Spinal cord (tissue), 10 donors: Measurements from ENCODE around the gene COLEC12. TPM values are rescaled to one million over a fixed set of nuclear protein-coding genes. Genes with fewer than 3 reads are reported as not detected.
A peak's percentile ranks its signal among the peaks of the same experiment; 100 is the strongest.
"Not testable (repeated sequence)": the region's sequence is repeated elsewhere in the genome, so short reads cannot be mapped to it uniquely, and the experiment has no call there.

Experiments
- DNase-seq, 6 donors: peaks; one replicate each; pipeline versions ENCODE4 v3.0.0 to v3.0.0-alpha.2; 2013 to 2015; ENCODE audit warnings: low spot score in 6 of 6, low read depth in 4 of 6
- H3K27ac ChIP-seq: one replicate; pipeline ENCODE4 v1.5.1; 2013; ENCODE audit warnings: low read depth, low read length, control low read depth
- H3K27me3 ChIP-seq: one replicate; pipeline ENCODE4 v1.6.1; 2013; ENCODE audit warnings: low read length; ENCODE audit not compliant: control insufficient read depth, insufficient read depth
- H3K36me3 ChIP-seq: one replicate; pipeline ENCODE4 v1.6.1; 2013; ENCODE audit warnings: low read length; ENCODE audit not compliant: control insufficient read depth, insufficient read depth
- H3K4me1 ChIP-seq: one replicate; pipeline ENCODE4 v1.6.1; 2013; ENCODE audit warnings: low read length; ENCODE audit not compliant: control insufficient read depth, insufficient read depth
- H3K4me3 ChIP-seq: one replicate; pipeline ENCODE4 v1.5.1; 2013; ENCODE audit warnings: low read depth, low read length, control low read depth
- H3K9me3 ChIP-seq: one replicate; pipeline ENCODE4 v1.6.1; 2013; ENCODE audit warnings: low read length; ENCODE audit not compliant: control insufficient read depth, insufficient read depth
- WGBS: methylation state at CpG from one replicate; pipeline ENCODE4 v1.1.5; 2013; ENCODE audit warnings: missing lambda C conversion rate; ENCODE audit not compliant: insufficient coverage; 5-methylcytosine and 5-hydroxymethylcytosine counted together
- polyA plus RNA-seq, 2 donors: library from polyadenylated mRNA; unstranded; fragments of 120-200 nt; gene quantifications; one replicate each; pipeline ENCODE4 v1.2.1, GENCODE V29; 2013; ENCODE audit not compliant: insufficient read length in 2 of 2
- total RNA-seq, 2 donors: library from RNA; depleted of rRNA in 1 of 2; stranded (reverse); fragments of 120-200 nt in 1 of 2; fragments of >200 nt in 1 of 2; gene quantifications; one replicate each; pipeline versions ENCODE4 v1.2.3 to v1.2.4, GENCODE V29; 2013 to 2014
- donor health status: healthy.

Gene COLEC12
- total and polyA plus RNA-seq, 4 donors: 19.2 to 282 (median 57.4) TPM

DNA sequence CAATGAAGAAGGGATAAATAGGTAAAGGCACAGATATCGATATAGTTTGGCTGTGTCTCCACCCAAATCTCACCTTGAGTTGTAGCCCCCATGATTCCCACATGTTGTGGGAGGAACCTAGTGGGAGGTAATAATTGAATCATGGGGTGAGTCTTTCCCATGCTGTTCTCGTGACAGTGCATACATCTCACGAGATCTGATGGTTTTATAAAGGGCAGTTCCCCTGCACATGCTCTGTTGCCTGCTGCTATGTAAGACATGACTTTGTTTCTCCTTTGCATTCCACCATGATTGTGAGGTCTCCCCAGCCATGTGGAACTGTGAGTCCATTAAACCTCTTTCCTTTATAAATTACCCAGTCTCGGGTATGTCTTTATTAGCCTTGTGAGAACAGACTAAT, 192.4 kb downstream of the COLEC12 start:
- not testable (repeated sequence) for H3K27me3 ChIP-seq, H3K27ac ChIP-seq, DNase-seq, H3K36me3 ChIP-seq, H3K9me3 ChIP-seq, H3K4me3 ChIP-seq
- peaks cover 11% of the 10 kb centered on the region for H3K4me1 ChIP-seq
- WGBS: 100% methylated on average over 1 of the region's 4 CpGs

DNA sequence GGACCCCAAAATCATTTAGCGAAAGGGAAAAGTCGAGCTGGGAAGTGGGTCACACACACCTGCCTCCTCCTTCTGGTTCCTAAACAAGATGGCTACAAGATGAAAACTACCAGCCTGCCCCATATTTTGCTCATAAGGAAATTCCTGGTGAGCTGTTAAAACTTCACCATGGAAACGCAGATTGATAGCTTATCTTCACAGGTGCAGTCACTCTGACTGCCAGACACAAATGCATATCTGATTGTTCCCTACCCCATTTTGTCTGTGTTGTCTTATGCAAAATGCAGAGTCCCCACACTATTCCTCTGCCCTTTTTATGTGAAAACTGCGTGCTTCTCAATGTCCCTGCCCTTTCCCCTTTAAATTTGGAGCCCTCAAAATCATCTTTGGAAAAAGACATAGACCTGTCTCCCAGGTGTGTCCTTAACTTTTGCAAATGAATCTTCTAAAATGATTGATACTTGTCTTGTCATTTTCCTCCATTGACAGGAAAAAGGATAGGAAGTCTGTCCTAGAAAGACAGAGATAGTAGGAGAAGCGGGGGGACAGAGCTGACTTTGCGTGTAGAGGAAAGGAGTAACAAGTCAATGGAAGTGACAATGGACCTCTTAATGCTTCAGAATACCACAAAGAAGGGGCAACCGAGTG, 193.8 kb downstream of the COLEC12 start:
- no peak overlapping the region for H3K4me3 ChIP-seq

DNA sequence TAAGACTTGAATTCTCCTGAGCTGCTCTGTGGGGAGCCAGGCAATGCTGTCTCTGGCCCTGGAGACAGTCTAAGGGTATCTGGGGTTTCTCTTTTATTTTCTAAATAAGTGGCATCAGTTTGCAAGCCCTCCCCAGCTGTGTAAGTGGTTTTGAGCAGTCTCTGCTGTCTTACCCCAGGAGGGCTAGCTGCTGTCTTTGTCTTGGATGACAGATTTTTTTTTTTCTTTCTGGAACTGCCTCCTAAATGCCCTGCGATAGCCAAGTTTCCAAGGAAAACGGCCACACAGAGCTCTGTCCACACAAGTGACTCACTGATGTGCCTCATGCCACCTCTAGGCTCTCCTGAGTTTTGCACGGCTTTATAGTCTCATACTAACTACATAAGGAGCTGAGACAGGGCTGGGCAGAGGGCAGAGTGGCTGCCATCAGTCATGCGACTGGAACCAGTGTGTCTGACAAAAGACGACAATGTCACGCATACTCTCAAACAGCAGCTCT, 195.4 kb downstream of the COLEC12 start:
- H3K4me3 ChIP-seq: no peak overlapping the region
- peaks cover 2% of the 10 kb centered on the region for H3K27me3 ChIP-seq
- H3K27ac ChIP-seq: peak overlapping the region; percentile 19
- no peaks in the 10 kb centered on the region for H3K9me3 ChIP-seq
- 36% methylated on average over 5 of the region's 6 CpGs for WGBS
- peaks cover 11% of the 10 kb centered on the region for H3K4me1 ChIP-seq
- H3K36me3 ChIP-seq: no peaks in the 10 kb centered on the region
- peak in 3 of 6 donors; percentile 15 to 56 (median 49) for DNase-seq

More for the DNA sequence above, 193.8 kb downstream of the COLEC12 start:
- H3K27ac ChIP-seq: no peak overlapping the region
- no peaks in the 10 kb centered on the region for H3K9me3 ChIP-seq
- no peaks in the 10 kb centered on the region for H3K36me3 ChIP-seq
- DNase-seq: peak in 1 of 6 donors; percentile 61
- 94% methylated on average over 4 of the region's 7 CpGs for WGBS
- peaks cover 11% of the 10 kb centered on the region for H3K4me1 ChIP-seq
- H3K27me3 ChIP-seq: peaks cover 2% of the 10 kb centered on the region

DNA sequence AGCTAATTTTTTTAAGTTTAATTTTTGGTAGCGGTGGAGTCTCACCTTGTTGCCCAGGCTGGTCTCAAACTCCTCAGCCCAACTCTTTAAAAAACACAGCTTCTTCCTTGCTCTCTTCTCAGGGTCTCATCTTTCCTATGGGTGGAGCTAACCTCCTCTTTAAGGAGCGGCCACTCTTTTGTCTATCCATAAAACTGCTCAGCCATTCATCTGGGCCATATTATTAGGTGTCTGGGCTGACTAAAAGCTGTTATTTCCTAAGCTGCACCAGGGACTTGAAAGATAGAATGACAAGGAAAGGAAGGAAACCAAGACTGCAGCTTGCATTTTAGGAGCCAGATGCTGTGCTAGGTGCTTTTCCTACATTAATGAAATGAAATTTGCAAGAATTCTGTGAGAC, 196.9 kb downstream of the COLEC12 start:
- Histone ChIP-seq H3K27me3 (peaks cover 2% of the 10 kb centered on the region), H3K36me3 (no peaks in the 10 kb centered on the region), H3K4me1 (peaks cover 11% of the 10 kb centered on the region), H3K27ac (no peak overlapping the region), H3K4me3 (no peak overlapping the region), H3K9me3 (no peaks in the 10 kb centered on the region)
- WGBS: no CpG with 5 or more reads among the region's 2 CpGs
- no peak for DNase-seq

DNA sequence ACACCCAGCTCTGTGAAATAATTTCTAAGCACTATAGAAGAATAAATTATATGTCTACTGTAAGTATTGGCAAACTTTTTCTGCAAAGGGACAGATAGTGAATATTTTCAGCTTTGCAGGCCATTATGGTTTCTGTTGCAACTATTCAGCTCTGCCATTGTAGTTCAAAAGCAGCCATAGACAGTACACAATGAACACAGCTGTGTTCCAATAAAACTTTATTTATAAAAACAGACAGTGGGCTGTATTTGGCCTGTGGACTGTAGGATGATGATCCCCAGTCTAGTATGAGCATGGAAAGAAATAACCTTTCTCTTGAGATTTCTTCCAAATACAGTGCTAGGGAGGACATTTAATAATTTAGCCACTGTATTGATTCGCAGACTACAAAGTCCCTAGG, 197.5 kb downstream of the COLEC12 start:
- Histone ChIP-seq H3K36me3 (no peaks in the 10 kb centered on the region), H3K27me3 (peaks cover 2% of the 10 kb centered on the region), H3K4me1 (peaks cover 11% of the 10 kb centered on the region), H3K4me3 (no peak overlapping the region), H3K9me3 (no peaks in the 10 kb centered on the region), H3K27ac (no peak overlapping the region)
- no peak for DNase-seq
- no CpG with 5 or more reads among the region's 1 CpG for WGBS

DNA sequence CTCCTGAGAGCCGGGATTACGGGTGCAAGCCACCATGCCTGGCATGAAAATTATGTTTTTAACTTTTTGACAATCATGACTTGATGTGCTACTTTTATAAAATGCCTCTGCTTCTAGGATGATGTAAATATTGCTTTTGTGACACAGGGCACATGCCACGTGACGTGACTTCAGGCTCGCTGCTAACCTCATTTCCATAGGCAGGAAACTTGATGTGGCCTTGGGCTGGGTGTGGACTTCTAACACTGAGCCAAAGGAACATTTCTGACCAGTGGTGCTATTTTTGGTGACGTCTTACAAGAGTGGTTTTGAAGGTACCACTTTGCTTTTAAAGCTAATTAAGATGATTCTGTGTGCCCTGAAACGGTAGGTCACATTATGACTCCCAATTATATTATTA, 198.4 kb downstream of the COLEC12 start:
- no peak for DNase-seq
- Histone ChIP-seq H3K9me3 (no peaks in the 10 kb centered on the region), H3K27me3 (peaks cover 2% of the 10 kb centered on the region), H3K27ac (no peak overlapping the region), H3K4me1 (peaks cover 11% of the 10 kb centered on the region), H3K4me3 (no peak overlapping the region), H3K36me3 (no peaks in the 10 kb centered on the region)
- WGBS: no CpG with 5 or more reads among the region's 7 CpGs

DNA sequence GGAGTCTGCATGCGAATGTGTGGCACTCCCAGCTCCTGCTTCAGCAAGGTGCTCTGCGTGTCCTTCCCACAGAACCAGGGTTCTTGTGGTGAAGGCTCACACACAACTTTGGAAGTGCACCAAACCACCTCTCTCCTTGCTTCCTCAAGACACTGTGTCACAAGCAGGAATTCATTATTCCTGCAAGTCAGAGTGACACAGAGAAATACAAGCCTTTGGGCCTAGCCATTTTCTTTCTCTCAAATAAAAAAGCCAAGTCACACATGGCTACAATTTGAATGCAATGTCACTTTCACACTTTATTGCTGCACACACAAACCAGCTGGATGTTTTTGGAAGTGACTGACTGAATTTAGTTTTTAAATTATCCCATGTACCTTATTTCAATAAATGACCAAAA, 202.6 kb downstream of the COLEC12 start:
- Histone ChIP-seq H3K4me3 (no peak overlapping the region), H3K27ac (no peak overlapping the region), H3K27me3 (no peaks in the 10 kb centered on the region), H3K4me1 (peaks cover 5% of the 10 kb centered on the region), H3K9me3 (no peaks in the 10 kb centered on the region), H3K36me3 (no peaks in the 10 kb centered on the region)
- no peak for DNase-seq
- 95% methylated on average over 2 of the region's 2 CpGs for WGBS

DNA sequence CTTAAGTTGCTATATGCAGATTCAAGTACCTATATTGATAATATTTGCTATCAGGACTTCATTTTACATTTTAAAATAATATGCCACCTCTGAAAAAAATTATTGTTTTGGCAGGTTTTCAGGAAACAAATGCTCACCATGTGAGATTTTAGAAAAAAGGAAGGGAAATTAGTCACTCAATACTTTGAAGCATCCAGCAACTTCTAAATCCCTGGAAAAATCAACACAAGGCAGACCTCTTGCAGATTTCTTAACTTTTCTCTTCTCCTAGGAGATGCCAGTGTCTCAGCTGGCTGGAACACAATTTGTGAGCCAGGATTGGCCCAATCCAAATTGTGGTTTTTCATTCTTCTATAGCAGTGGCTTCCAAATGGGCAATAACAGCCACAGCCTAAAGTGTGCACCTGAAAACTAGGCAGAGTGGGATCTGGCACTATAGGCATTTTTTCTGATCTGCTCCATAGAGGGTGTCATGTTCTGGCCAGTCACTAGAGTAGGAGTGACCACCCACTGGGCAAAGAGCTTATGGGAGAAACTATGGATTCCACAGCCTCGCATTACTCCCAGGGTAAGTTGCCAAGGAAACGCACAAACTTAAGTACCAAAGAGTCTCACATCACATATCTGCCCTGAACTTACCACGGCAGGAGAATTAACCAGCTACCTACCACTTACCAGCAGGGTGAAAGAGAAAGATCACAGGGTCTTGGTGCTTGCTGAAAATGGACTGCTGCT, 204.6 kb downstream of the COLEC12 start:
- H3K36me3 ChIP-seq: no peaks in the 10 kb centered on the region
- no peaks in the 10 kb centered on the region for H3K9me3 ChIP-seq
- H3K4me1 ChIP-seq: peaks cover 5% of the 10 kb centered on the region
- H3K27ac ChIP-seq: no peak overlapping the region
- H3K4me3 ChIP-seq: no peak overlapping the region
- peak in 1 of 6 donors; percentile 33 for DNase-seq
- WGBS: no CpG with 5 or more reads among the region's 3 CpGs
- no peaks in the 10 kb centered on the region for H3K27me3 ChIP-seq

DNA sequence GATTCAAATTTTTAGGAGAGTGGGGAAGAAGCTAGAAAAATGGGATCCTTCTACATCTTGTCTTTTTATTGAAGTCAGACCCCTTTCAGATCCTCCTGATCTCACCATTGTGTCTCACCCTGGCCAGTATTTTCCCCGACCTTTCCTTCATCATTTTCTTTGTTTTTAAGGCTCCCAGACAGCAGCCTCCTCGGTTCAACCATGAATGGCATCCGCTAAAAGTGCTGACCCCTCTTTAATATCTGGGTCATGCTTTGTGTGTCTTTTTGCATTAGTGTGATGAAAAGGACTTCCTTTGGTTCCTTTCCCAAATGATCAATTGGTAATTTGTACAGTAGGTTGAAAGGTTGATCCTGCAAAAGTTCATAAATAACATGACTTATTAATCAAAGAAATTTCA, 205.9 kb downstream of the COLEC12 start:
- no peak for DNase-seq
- no peak overlapping the region for H3K4me3 ChIP-seq
- no peaks in the 10 kb centered on the region for H3K36me3 ChIP-seq
- peaks cover 5% of the 10 kb centered on the region for H3K4me1 ChIP-seq
- no peaks in the 10 kb centered on the region for H3K9me3 ChIP-seq
- H3K27ac ChIP-seq: no peak overlapping the region
- H3K27me3 ChIP-seq: no peaks in the 10 kb centered on the region
- WGBS: no CpG with 5 or more reads among the region's 3 CpGs

DNA sequence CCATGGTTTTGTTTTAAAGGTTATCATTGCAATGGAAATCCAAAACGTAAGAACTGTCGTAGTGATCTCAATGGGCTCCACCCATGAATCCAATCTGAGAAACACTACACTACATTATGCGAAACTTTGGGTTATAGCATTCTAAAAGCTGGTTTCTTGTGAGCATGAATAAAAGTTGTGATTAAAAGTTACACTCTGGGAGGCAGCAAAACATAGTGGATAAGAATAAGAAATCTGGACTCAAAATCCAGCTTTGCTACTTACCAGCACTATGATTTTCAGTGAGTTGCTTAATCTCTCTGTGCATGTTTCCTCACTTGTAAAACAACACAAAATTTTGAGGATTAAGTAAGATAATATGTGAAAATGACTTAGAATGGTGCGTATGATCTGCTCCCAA, 207.0 kb downstream of the COLEC12 start:
- peak in 2 of 6 donors; percentile 45 to 54 for DNase-seq
- no CpG with 5 or more reads among the region's 4 CpGs for WGBS
- H3K36me3 ChIP-seq: no peaks in the 10 kb centered on the region
- H3K27ac ChIP-seq: no peak overlapping the region
- no peaks in the 10 kb centered on the region for H3K27me3 ChIP-seq
- H3K9me3 ChIP-seq: no peaks in the 10 kb centered on the region
- no peak overlapping the region for H3K4me3 ChIP-seq
- peaks cover 5% of the 10 kb centered on the region for H3K4me1 ChIP-seq
